NCI-H345 treated with DMSO at 0.1 percent for 48 hours (cell line): ENCODE data around the gene IL12RB2.
"Not testable (repeated sequence)": the region's sequence is repeated elsewhere in the genome, so short reads cannot be mapped to it uniquely, and the experiment has no call there.

Experiments
- DNase-seq: peaks from one replicate; lab custom pipeline; 2025; ENCODE audit not compliant: unreplicated experiment; lab: John Stamatoyannopoulos, UW

The IL12RB2 gene

GRCh38 chr1:67393240-67393639 is 85.6 kb downstream of the IL12RB2 start:
- peak; percentile 7 for DNase-seq

GRCh38 chr1:67393737-67394136 is 86.1 kb downstream of the IL12RB2 start:
- no peak for DNase-seq

GRCh38 chr1:67394548-67394947 is 86.9 kb downstream of the IL12RB2 start:
- DNase-seq = no peak

GRCh38 chr1:67399199-67399993 is 91.7 kb downstream of the IL12RB2 start:
- DNase-seq = no peak

DNA sequence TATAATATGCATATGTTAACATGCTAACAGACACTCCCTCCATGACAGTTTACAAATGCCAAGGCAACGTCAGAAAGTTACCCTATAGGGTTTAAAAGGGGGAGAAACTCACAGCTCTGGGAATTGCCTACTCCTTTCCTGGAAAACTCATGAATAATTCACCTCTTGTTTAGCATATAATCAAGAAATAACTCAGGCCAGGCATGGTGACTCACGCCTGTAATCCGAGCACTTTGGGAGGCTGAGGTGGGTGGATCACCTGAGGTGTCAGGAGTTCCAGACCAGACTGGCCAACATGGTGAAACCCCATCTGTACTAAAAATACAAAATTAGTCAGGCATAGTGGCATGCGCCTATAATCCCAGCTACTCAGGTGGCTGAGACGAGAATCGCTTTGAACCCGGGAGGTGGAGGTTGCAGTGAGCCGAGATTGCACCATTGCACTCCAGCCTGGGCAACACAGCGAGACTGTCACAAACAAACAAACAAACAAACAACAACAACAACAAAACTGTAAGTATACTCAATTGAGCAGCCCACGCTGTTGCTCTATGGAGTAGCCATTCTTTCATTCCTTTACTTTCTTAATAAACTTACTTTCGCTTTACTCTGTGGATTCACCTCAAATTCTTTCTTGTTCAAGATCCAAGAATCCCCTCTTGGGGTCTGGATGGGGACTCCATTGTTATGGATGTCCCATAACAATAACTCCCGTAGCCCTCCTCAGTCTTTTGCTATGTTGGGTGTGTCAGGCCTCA is 92.5 kb downstream of the IL12RB2 start:
- DNase-seq = not testable (repeated sequence)

DNA sequence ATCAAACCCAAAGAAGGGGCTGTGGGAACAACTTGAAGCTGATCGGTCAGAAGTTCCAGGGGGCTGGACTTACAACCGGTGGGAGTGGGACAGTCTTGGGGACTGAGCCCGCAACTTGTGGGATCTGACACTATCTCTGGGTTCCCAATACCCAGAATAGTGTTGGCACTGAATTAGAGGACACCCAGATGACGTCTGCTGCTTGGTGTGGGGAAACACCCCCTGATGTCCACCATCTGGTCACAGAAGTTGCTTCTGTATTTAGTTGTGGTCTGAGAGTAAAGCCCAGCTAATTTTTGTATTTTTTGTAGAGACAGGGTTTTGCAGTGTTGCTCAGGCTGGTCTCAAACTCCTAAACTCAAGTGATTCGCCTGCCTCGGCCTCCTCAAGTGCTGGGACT is 93.8 kb downstream of the IL12RB2 start:
- no peak for DNase-seq

GRCh38 chr1:67404212-67404620 is 96.5 kb downstream of the IL12RB2 start:
- no peak for DNase-seq

- no peak for DNase-seq
These were observed 98.0 kb downstream of the IL12RB2 start for GRCh38 chr1:67405473-67406245.

DNA sequence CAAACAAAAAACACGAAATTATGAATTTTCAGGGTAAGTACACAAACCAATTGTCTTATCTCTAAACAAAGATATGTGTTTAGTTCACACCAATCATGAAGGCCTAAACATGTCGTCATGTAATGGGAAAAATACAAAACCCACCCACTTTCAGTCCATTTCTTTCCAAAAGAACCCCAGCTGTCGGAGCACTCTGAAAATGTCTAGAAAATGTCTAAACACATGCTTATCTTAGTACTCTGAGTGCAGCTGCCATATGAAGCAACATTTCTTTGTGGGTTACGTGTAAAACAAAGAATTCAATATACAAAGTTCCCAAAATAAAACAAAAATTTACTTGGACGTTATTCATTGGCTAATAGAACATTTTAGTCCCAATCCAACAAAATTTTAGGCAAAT is 99.8 kb downstream of the IL12RB2 start:
- no peak for DNase-seq

- DNase-seq = no peak
These were observed 100.5 kb downstream of the IL12RB2 start for GRCh38 chr1:67408148-67408547.

- DNase-seq = not testable (repeated sequence)
These were observed 105.4 kb downstream of the IL12RB2 start for GRCh38 chr1:67413101-67413500.

DNA sequence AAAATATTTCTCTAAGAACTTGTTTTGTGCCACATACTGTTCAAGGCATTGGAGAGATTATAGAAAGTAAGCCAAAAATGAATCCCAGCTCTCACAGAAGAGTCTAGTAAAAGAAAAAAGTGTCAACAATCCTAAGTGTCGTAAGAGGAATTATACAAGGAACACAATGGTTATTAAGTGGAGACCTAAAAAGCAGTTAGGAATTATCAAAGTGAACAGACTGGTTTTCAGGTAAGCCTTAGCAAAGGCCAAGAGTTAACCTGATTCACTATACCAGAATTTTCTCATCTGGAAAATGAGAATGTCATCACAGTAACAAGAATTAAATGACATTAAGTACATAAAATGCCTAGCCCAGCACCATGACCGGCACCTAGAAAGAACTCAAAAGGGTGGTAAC is 106.9 kb downstream of the IL12RB2 start:
- DNase-seq = no peak

DNA sequence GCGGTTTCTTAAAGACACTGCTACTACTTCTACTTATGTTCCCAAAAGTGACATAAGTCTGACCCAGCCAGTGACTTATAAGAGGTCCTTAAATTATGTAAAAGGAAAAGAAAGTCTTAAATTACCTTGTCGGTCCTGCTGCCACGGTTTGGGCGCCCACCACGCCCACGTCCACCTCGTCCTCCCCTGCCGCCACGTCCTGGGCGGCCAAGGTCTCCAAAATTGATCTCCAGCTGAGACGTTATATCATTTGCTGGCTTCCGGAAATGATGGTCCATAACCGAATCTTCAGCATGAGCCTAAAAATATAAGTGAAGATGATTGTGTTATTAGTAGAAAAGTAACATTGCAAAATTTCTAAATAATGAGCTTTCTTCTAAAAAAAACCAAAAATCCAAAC is 107.4 kb downstream of the IL12RB2 start:
- no peak for DNase-seq

GRCh38 chr1:67417733-67418132 is 110.1 kb downstream of the IL12RB2 start:
- DNase-seq = not testable (repeated sequence)

DNA sequence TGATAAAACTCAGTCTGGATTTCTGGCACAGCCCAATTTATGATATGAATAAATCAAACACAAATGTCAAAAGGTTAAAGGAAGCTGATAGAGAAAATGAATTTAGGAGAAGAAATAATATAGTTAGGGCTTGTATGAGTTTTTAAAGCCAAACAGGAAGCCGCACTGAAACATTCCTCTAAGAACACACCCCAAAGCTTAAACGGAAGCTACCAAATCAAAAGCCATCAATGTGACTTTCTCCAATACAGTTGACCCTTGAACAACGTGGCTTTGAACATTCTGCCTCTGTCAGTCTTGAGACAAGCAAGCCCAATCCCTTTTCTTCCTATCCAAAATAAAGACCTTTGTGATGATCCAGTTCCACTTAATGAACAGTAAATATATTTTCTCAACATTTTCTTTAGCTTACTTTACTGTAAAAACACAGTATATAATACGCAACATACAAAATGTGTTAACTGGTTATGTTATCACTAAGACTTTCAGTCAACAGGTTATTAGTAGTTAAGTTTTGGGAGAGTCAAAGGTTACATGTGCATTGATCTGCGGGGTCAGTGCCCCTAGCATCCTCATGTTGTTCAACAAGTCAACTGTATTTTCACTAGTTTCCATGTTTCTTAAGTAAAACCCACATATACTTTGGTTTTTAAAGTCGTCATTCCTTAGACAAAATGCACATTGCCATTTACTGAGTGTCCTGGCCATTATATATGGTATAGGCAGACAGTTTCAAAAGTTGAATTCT is 111.3 kb downstream of the IL12RB2 start:
- no peak for DNase-seq

DNA sequence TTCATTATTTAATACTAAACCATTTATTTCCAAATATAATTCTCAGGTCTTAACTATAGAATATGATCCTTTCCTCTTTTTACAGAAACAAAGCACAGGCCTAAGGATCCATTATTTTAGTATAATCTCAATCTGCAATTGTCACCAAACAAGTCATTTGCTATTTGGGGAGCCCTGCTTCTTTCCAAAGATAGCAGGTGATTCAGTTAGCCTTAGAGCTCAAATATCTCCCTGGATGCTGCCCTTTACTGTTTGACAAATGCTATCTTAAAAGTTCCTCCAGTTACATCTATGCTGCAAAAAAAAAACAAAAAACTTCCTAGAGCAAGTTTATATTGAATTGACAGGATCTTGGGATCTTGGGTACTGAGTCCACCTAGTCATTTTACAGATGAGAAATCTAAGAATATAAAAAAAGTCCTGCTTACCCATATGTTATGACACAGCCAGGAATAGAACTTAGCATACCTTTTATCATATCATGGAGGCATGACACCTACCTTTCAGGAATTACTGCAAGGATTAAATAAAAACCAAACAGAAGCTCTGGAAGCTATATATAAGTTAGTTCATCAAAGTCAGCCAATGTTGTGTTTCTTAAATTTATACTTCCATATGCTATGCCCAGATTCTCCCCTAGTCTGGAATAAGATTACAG is 113.3 kb downstream of the IL12RB2 start:
- no peak for DNase-seq

- DNase-seq = no peak
These were observed 119.8 kb downstream of the IL12RB2 start for GRCh38 chr1:67427465-67427864.

DNA sequence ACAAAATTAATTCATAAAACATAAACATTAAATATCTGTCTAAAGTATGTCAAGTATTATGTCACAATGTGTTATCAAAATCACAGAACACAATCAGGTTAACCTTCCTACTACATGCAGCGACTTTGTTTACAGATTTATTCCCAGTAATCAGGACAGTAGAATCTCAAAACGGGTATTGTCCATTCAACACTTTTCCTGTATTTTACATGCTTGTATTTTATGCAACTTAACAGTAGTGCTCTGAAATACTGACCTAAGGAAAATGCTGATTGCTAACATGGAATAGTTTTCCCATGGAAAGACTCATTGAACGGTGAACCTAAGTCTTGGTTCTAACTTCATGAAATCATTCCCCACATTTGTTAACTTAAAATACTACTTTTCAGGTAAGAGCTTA is 120.3 kb downstream of the IL12RB2 start:
- no peak for DNase-seq

DNA sequence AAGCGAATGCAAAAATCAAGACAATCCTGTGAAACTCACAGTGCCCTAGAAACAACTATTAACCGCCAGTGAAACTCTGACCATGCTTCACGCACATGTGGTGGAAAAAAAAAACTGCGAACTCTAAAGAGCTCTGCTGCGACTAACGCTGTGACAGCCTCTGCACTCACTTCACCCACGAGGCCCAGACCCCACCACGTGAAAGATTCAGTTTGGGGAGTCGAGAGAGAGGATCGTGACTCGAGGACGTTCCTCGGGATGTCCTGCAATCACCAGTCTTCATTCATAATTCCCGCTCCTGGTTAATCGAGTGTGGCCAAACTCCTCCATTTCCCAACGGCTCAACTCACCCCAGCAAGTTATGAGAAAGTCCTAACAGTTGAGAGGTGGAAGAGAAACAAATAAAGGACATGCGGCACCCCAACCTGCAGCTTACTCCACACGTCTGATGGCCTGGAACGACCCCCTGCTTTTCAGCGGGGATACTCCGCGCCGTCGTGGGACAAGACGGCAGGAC is 121.4 kb downstream of the IL12RB2 start:
- no peak for DNase-seq
